B cell (primary cell): ENCODE results near the gene FRK. TPM values are rescaled to one million over a fixed set of nuclear protein-coding genes. Genes with fewer than 3 reads are reported as not detected.
"Not testable (repeated sequence)": the region's sequence is repeated elsewhere in the genome, so short reads cannot be mapped to it uniquely, and the experiment has no call there.

Experiments used
- ATAC-seq: fragments of 200-7000 bp; cut with Tn5 transposase; one replicate; pipeline ENCODE4 v1.10.0; 2021; ENCODE audit warnings: low read depth, mild to moderate bottlenecking, moderate number of reproducible peaks, moderate library complexity
- CTCF ChIA-PET: fragments of 350-600 bp; sonication (Branson Sonifier 250); formaldehyde crosslinking; loops from one replicate; lab custom pipeline; 2021; ENCODE audit warnings: antibody characterized with exemption, inconsistent platforms; lab: Charles Lee
- POLR2A ChIA-PET: fragments of 350-600 bp; sonication (Branson Sonifier 250); formaldehyde crosslinking; loops from one replicate; lab custom pipeline; 2021; ENCODE audit warnings: antibody characterized with exemption; lab: Charles Lee
- DNase-seq: peaks from one replicate; pipeline ENCODE4 v3.0.0; 2013
- H2AFZ ChIP-seq: 2 replicates; pipeline ENCODE4 v1.6.1; 2012; ENCODE audit warnings: mild to moderate bottlenecking, low read depth, low read length; ENCODE audit not compliant: insufficient read depth, poor library complexity, severe bottlenecking
- H3K27ac ChIP-seq, 2 donors: 1 replicate in 1 of 2; 2 replicates in 1 of 2; pipeline ENCODE4 v1.5.1; 2012 to 2013; ENCODE audit warnings: low read length in 2 of 2, mild to moderate bottlenecking in 2 of 2, moderate library complexity in 1 of 2
- H3K27me3 ChIP-seq, 4 experiments: fragments of 200-600 bp in 1 of 4; sonication (generic) in 1 of 4; replicated peaks in 1 of 4; 1 replicate in 2 of 4; 2 replicates in 2 of 4; pipeline versions ENCODE4 v1.6.1 to v1.7.0; 2013 to 2016; ENCODE audit warnings: low read length in 3 of 4, mild to moderate bottlenecking in 2 of 4, mixed read lengths in 1 of 4, moderate library complexity in 1 of 4; ENCODE audit not compliant: insufficient read depth in 4 of 4, control insufficient read depth in 3 of 4; ENCODE audit errors: control extremely low read depth in 1 of 4
- H3K36me3 ChIP-seq, 2 experiments: replicated peaks in 1 of 2; 1 replicate in 1 of 2; 2 replicates in 1 of 2; pipeline versions ENCODE4 v1.6.1 to v1.7.1; 2013; ENCODE audit warnings: low read length in 1 of 2; ENCODE audit not compliant: insufficient read depth in 2 of 2, control insufficient read depth in 1 of 2; ENCODE audit errors: control extremely low read depth in 1 of 2, extremely low read depth in 1 of 2
- H3K4me1 ChIP-seq, 2 donors: fragments of 200-600 bp in 1 of 2; sonication (generic) in 1 of 2; 1 replicate in 1 of 2; 2 replicates in 1 of 2; pipeline versions ENCODE4 v1.5.1 to v1.6.1; 2013 to 2017; ENCODE audit warnings: low read length in 2 of 2; ENCODE audit not compliant: control insufficient read depth in 2 of 2, insufficient read depth in 2 of 2
- H3K4me2 ChIP-seq: replicated peaks from 2 replicates; pipeline ENCODE3; 2012; ENCODE audit warnings: mild to moderate bottlenecking, low read depth, low read length; ENCODE audit not compliant: poor library complexity, severe bottlenecking
- H3K4me3 ChIP-seq, 5 experiments: fragments of 200-600 bp in 1 of 5; sonication (generic) in 1 of 5; 1 replicate in 3 of 5; 2 replicates in 2 of 5; pipeline versions ENCODE4 v1.5.1 to v1.7.0; 2011 to 2016; ENCODE audit warnings: low read length in 4 of 5, mild to moderate bottlenecking in 4 of 5, low read depth in 2 of 5, control low read depth in 1 of 5, moderate library complexity in 1 of 5; ENCODE audit not compliant: insufficient read depth in 1 of 5; ENCODE audit errors: control extremely low read depth in 1 of 5, extremely low read depth in 1 of 5
- H3K79me2 ChIP-seq: fragments of 200-600 bp; sonication (generic); one replicate; pipeline ENCODE4 v1.6.0; 2016; ENCODE audit warnings: low read length; ENCODE audit not compliant: control insufficient read depth, insufficient read depth
- H3K9ac ChIP-seq: fragments of 200-600 bp; sonication (generic); 2 replicates; pipeline ENCODE4 v1.6.1; 2017; ENCODE audit warnings: mild to moderate bottlenecking, low read length, moderate library complexity
- H3K9me3 ChIP-seq, 3 donors: one replicate each; pipeline versions ENCODE4 v1.6.1 to v1.7.1; 2013; ENCODE audit warnings: low read length in 2 of 3; ENCODE audit not compliant: control insufficient read depth in 2 of 3, insufficient read depth in 1 of 3; ENCODE audit errors: control extremely low read depth in 1 of 3
- H4K20me1 ChIP-seq: 2 replicates; pipeline ENCODE4 v1.6.0; 2012; ENCODE audit warnings: mild to moderate bottlenecking, low read length; ENCODE audit not compliant: insufficient read depth, control insufficient read depth, poor library complexity, severe bottlenecking
- H3K27ac Mint-ChIP-seq: one replicate; pipeline ENCODE4 v1.8.0; 2021; ENCODE audit warnings: mixed read lengths
- H3K27me3 Mint-ChIP-seq: one replicate; pipeline ENCODE4 v1.8.0; 2021; ENCODE audit warnings: mixed read lengths
- H3K4me1 Mint-ChIP-seq: one replicate; pipeline ENCODE4 v1.8.0; 2021; ENCODE audit warnings: mixed read lengths
- H3K4me3 Mint-ChIP-seq: one replicate; pipeline ENCODE4 v1.8.0; 2021; ENCODE audit warnings: mixed read lengths
- H3K9me3 Mint-ChIP-seq: one replicate; pipeline ENCODE4 v1.8.0; 2022; ENCODE audit warnings: mixed read lengths; ENCODE audit not compliant: insufficient read depth
- CTCF ChIP-seq: fragments of 200-600 bp; IDR thresholded peaks from one replicate; pipeline ENCODE4 v1.8.0; 2022; ENCODE audit warnings: antibody characterized with exemption, mild to moderate bottlenecking
- EZH2 ChIP-seq: IDR thresholded peaks from 2 replicates; pipeline ENCODE4 v1.6.1; 2012; ENCODE audit warnings: borderline replicate concordance, low read depth, mild to moderate bottlenecking, moderate library complexity, low read length; ENCODE audit not compliant: insufficient read depth, poor library complexity, severe bottlenecking
- WGBS: methylation state at CpG from one replicate; pipeline ENCODE4 v1.1.5; 2013; ENCODE audit warnings: missing lambda C conversion rate; ENCODE audit not compliant: insufficient coverage; 5-methylcytosine and 5-hydroxymethylcytosine counted together
- intact Hi-C: fragments of 100-400 bp; cut with micrococcal nuclease; formaldehyde crosslinking; loops from one replicate; pipeline ENCODE4 v1.10.0; 2022
- polyA plus RNA-seq: library from polyadenylated mRNA; depleted of rRNA; stranded (reverse); fragments of >200 nt; gene quantifications from 2 replicates; pipeline ENCODE4 v1.2.3, GENCODE V29; 2012
- total RNA-seq, 2 donors: library from RNA; stranded (reverse); fragments of 120-200 nt in 1 of 2; gene quantifications; 1 replicate in 1 of 2; 2 replicates in 1 of 2; pipeline versions ENCODE4 v1.2.3 to v1.2.4, GENCODE V29; 2013 to 2022

The FRK gene
- total and polyA plus RNA-seq, 2 donors (not counting 1 experiment from before 2014, with no cell fraction given): 0.01 to 0.07 TPM

- TF ChIP-seq EZH2 (no peak), CTCF (no peak)
- no peaks in the 10 kb centered on the region for H4K20me1 ChIP-seq
- ATAC-seq (no peak), DNase-seq (no peak)
- H3K27ac ChIP-seq: no peak overlapping the region
- H3K79me2 ChIP-seq: no peaks in the 10 kb centered on the region
- no peak overlapping the region for H3K27ac Mint-ChIP-seq
- H3K4me1 ChIP-seq: no peaks in the 10 kb centered on the region
- no peaks in the 10 kb centered on the region for H3K9me3 ChIP-seq
- no peaks in the 10 kb centered on the region for H3K36me3 ChIP-seq
- 71% methylated on average over 1 of the region's 1 CpG for WGBS
- no peak overlapping the region for H2AFZ ChIP-seq
- no peaks in the 10 kb centered on the region for H3K27me3 ChIP-seq
- intact Hi-C loops: no loop called here
- H3K27me3 Mint-ChIP-seq: no peaks in the 10 kb centered on the region
- ChIA-PET POLR2A (no interaction called here), CTCF (no interaction called here)
- H3K4me1 Mint-ChIP-seq: no peaks in the 10 kb centered on the region
- no peak overlapping the region for H3K4me2 ChIP-seq
- H3K4me3 Mint-ChIP-seq: no peak overlapping the region
- no peak overlapping the region for H3K9ac ChIP-seq
- H3K9me3 Mint-ChIP-seq: no peaks in the 10 kb centered on the region
- no peak overlapping the region for H3K4me3 ChIP-seq
Measured at GRCh38 chr6:115945812-115946211, 114.9 kb downstream of the FRK start.

GRCh38 chr6:115945306-115945705, 115.4 kb downstream of the FRK start:
- CTCF ChIA-PET: no interaction called here
- H3K4me1 ChIP-seq: no peaks in the 10 kb centered on the region
- no peaks in the 10 kb centered on the region for H3K79me2 ChIP-seq
- POLR2A ChIA-PET: no interaction called here
- no peaks in the 10 kb centered on the region for H3K9me3 ChIP-seq
- no peaks in the 10 kb centered on the region for H4K20me1 ChIP-seq
- ATAC-seq (no peak), DNase-seq (no peak)
- H3K27ac Mint-ChIP-seq: no peak overlapping the region
- H3K4me1 Mint-ChIP-seq: no peaks in the 10 kb centered on the region
- no peak overlapping the region for H2AFZ ChIP-seq
- H3K4me3 ChIP-seq: no peak overlapping the region
- TF ChIP-seq CTCF (no peak), EZH2 (no peak)
- no peak overlapping the region for H3K4me2 ChIP-seq
- no peak overlapping the region for H3K9ac ChIP-seq
- WGBS: no CpG with 5 or more reads among the region's 1 CpG
- H3K9me3 Mint-ChIP-seq: no peaks in the 10 kb centered on the region
- H3K27ac ChIP-seq: no peak overlapping the region
- intact Hi-C loops: no loop called here
- no peak overlapping the region for H3K4me3 Mint-ChIP-seq
- no peaks in the 10 kb centered on the region for H3K27me3 Mint-ChIP-seq
- H3K36me3 ChIP-seq: no peaks in the 10 kb centered on the region
- H3K27me3 ChIP-seq: no peaks in the 10 kb centered on the region

- H3K4me3 Mint-ChIP-seq, H3K9me3 Mint-ChIP-seq, H3K4me2 ChIP-seq, H3K27me3 ChIP-seq, intact Hi-C loops, DNase-seq, ATAC-seq, H4K20me1 ChIP-seq, H3K4me1 ChIP-seq, H3K9ac ChIP-seq, H3K4me3 ChIP-seq, H3K79me2 ChIP-seq, POLR2A ChIA-PET, CTCF ChIA-PET, H3K4me1 Mint-ChIP-seq, H3K27ac ChIP-seq, H3K27me3 Mint-ChIP-seq, H3K9me3 ChIP-seq, H2AFZ ChIP-seq, H3K27ac Mint-ChIP-seq, H3K36me3 ChIP-seq: not testable (repeated sequence)
Measured at GRCh38 chr6:115944829-115945228, 115.9 kb downstream of the FRK start.
